Tibial nerve (tissue), 4 donors: ENCODE results near the gene TESK2. TPM values are rescaled to one million over a fixed set of nuclear protein-coding genes. Genes with fewer than 3 reads are reported as not detected.

ENCODE experiments used
- DNase-seq, 2 donors: peaks; one replicate each; pipeline ENCODE4 v3.0.0-alpha.2; 2019; ENCODE audit warnings: low spot score in 2 of 2
- H3K27ac ChIP-seq, 4 donors: fragments of 200-600 bp; sonication (generic) in 3 of 4; one replicate each; pipeline ENCODE4 v1.5.1; 2017 to 2019; ENCODE audit warnings: mild to moderate bottlenecking in 1 of 4
- H3K27me3 ChIP-seq, 2 donors: fragments of 200-600 bp; sonication (generic) in 1 of 2; one replicate each; pipeline versions ENCODE4 v1.5.1 to v1.6.0; 2017 to 2019
- H3K36me3 ChIP-seq, 3 donors: fragments of 200-600 bp; sonication (generic); one replicate each; pipeline ENCODE4 v1.5.1; 2018 to 2019
- H3K4me1 ChIP-seq, 4 donors: fragments of 200-600 bp; sonication (generic) in 3 of 4; one replicate each; pipeline ENCODE4 v1.5.1; 2017 to 2019
- H3K4me3 ChIP-seq, 4 donors: fragments of 200-600 bp; sonication (generic) in 3 of 4; one replicate each; pipeline ENCODE4 v1.5.1; 2017 to 2019; ENCODE audit warnings: mild to moderate bottlenecking in 1 of 4, moderate library complexity in 1 of 4
- H3K9me3 ChIP-seq, 4 donors: fragments of 200-600 bp; sonication (generic) in 3 of 4; one replicate each; pipeline ENCODE4 v1.5.1; 2017 to 2019
- CTCF ChIP-seq, 5 experiments: fragments of 200-600 bp in 3 of 5; fragments of 450-650 bp in 2 of 5; sonication (generic) in 3 of 5; IDR thresholded peaks; one replicate each; pipeline ENCODE4 v1.5.1; 2016 to 2019; ENCODE audit warnings: antibody characterized with exemption in 5 of 5, mild to moderate bottlenecking in 3 of 5, moderate library complexity in 2 of 5
- EP300 ChIP-seq, 2 donors: sonication (generic); formaldehyde crosslinking; IDR thresholded peaks; one replicate each; pipeline ENCODE4 v1.6.1; 2017; ENCODE audit warnings: antibody characterized with exemption in 2 of 2, mild to moderate bottlenecking in 1 of 2
- POLR2A ChIP-seq, 2 donors: fragments of 450-650 bp; IDR thresholded peaks; one replicate each; pipeline ENCODE4 v1.6.1; 2017; ENCODE audit warnings: antibody characterized with exemption in 2 of 2, mild to moderate bottlenecking in 2 of 2, moderate library complexity in 2 of 2
- WGBS, 2 donors: methylation state at CpG; one replicate each; pipeline ENCODE4 v1.1.5; 2018; 5-methylcytosine and 5-hydroxymethylcytosine counted together
- total RNA-seq, 4 donors: library from RNA; depleted of rRNA; stranded (reverse); fragments of >200 nt; gene quantifications; one replicate each; pipeline ENCODE4 v1.1.0, GENCODE V29; 2016

TESK2 gene
- total RNA-seq, 4 donors from 2014 or later, result 3.9 to 11.7 (median 8.5) TPM

GRCh38 chr1:45380125-45380524 lies 110.8 kb downstream of the TESK2 start:
- Histone ChIP-seq H3K4me3 (no peak overlapping the region), H3K27ac (no peak overlapping the region), H3K4me1 (peaks cover 0 to 15% (median 0%) of the 10 kb centered on the region in 4 donors), H3K9me3 (no peaks in the 10 kb centered on the region), H3K27me3 (no peaks in the 10 kb centered on the region), H3K36me3 (no peaks in the 10 kb centered on the region)
- WGBS, 2 donors, result 92 to 98% methylated on average over 4 of the region's 4 CpGs
- no peak for TF ChIP-seq CTCF (IDR thresholded peaks at IDR 0.05)
- no peak for TF ChIP-seq POLR2A (IDR thresholded peaks at IDR 0.05)
- no peak for TF ChIP-seq EP300 (IDR thresholded peaks at IDR 0.05)
- DNase-seq, result no peak

GRCh38 chr1:45379524-45379923 lies 111.4 kb downstream of the TESK2 start:
- H3K36me3 ChIP-seq, result no peaks in the 10 kb centered on the region
- DNase-seq, result no peak
- WGBS, 2 donors, result 88 to 92% methylated on average over 6 of the region's 6 CpGs
- no peak overlapping the region for H3K4me3 ChIP-seq
- H3K27ac ChIP-seq, result no peak overlapping the region
- H3K9me3 ChIP-seq, result no peaks in the 10 kb centered on the region
- H3K27me3 ChIP-seq, result no peaks in the 10 kb centered on the region
- peaks cover 0 to 17% (median 0%) of the 10 kb centered on the region in 4 donors for H3K4me1 ChIP-seq
- no peak for TF ChIP-seq EP300 (IDR thresholded peaks at IDR 0.05)
- no peak for TF ChIP-seq POLR2A (IDR thresholded peaks at IDR 0.05)
- no peak for TF ChIP-seq CTCF (IDR thresholded peaks at IDR 0.05)

- Histone ChIP-seq H3K36me3 (no peaks in the 10 kb centered on the region), H3K27ac (no peak overlapping the region), H3K27me3 (no peaks in the 10 kb centered on the region), H3K9me3 (no peaks in the 10 kb centered on the region), H3K4me1 (peaks cover 0 to 22% (median 4%) of the 10 kb centered on the region in 4 donors), H3K4me3 (no peak overlapping the region)
- DNase-seq, result no peak
- no peak for TF ChIP-seq CTCF (IDR thresholded peaks at IDR 0.05)
- no peak for TF ChIP-seq EP300 (IDR thresholded peaks at IDR 0.05)
- TF ChIP-seq POLR2A (IDR thresholded peaks at IDR 0.05), result no peak
Measured at GRCh38 chr1:45378184-45378583, 112.8 kb downstream of the TESK2 start.

GRCh38 chr1:45375104-45376090 lies 115.6 kb downstream of the TESK2 start:
- Histone ChIP-seq H3K27me3 (no peaks in the 10 kb centered on the region), H3K27ac (peak overlapping the region in 1 of 4 donors; percentile 55), H3K4me1 (peaks cover 0 to 22% (median 4%) of the 10 kb centered on the region in 4 donors), H3K4me3 (no peak overlapping the region), H3K9me3 (no peaks in the 10 kb centered on the region), H3K36me3 (no peaks in the 10 kb centered on the region)
- DNase-seq, result no peak
- TF ChIP-seq EP300 (IDR thresholded peaks at IDR 0.05) (no peak), POLR2A (IDR thresholded peaks at IDR 0.05) (no peak), CTCF (IDR thresholded peaks at IDR 0.05) (no peak)
- 58 to 64% methylated on average over 3 of the region's 3 CpGs for WGBS, 2 donors

GRCh38 chr1:45373573-45373972 lies 117.4 kb downstream of the TESK2 start:
- Histone ChIP-seq H3K27ac (peak overlapping the region in 1 of 4 donors; percentile 43), H3K27me3 (no peaks in the 10 kb centered on the region), H3K36me3 (no peaks in the 10 kb centered on the region), H3K4me1 (peaks cover 0 to 22% (median 4%) of the 10 kb centered on the region in 4 donors), H3K4me3 (no peak overlapping the region), H3K9me3 (no peaks in the 10 kb centered on the region)
- no peak for DNase-seq
- TF ChIP-seq CTCF (IDR thresholded peaks at IDR 0.05) (no peak), POLR2A (IDR thresholded peaks at IDR 0.05) (no peak)
